Dermis microvascular lymphatic vessel endothelial cell (primary cell): Measurements from ENCODE around the gene ADK. TPM values are rescaled to one million over a fixed set of nuclear protein-coding genes. Genes with fewer than 3 reads are reported as not detected.
"Not testable (repeated sequence)": the region's sequence is repeated elsewhere in the genome, so short reads cannot be mapped to it uniquely, and the experiment has no call there.

Experiments
- DNase-seq, 2 donors: peaks; one replicate each; pipeline versions ENCODE4 v3.0.0 to v3.0.0-alpha.2; 2010; ENCODE audit warnings: low read depth in 2 of 2
- total RNA-seq: library from RNA; depleted of rRNA; stranded (reverse); fragments of >200 nt; gene quantifications from 2 replicates; pipeline ENCODE4 v1.2.1, GENCODE V29; 2014

Gene ADK
- total RNA-seq, 1 donor from 2014 or later, result 19.0 TPM

GRCh38 chr10:74539317-74539716 lies 388.3 kb downstream of the ADK start:
- no peak for DNase-seq

- no peak for DNase-seq
Measured at GRCh38 chr10:74541375-74541774, 390.4 kb downstream of the ADK start.

GRCh38 chr10:74542077-74542476 lies 391.1 kb downstream of the ADK start:
- DNase-seq, result peak in 1 of 2 donors; percentile 25

GRCh38 chr10:74543276-74543675 lies 392.3 kb downstream of the ADK start:
- no peak for DNase-seq

- DNase-seq, result peak in 1 of 2 donors; percentile 18
Measured at GRCh38 chr10:74544106-74544505, 393.1 kb downstream of the ADK start.

GRCh38 chr10:74548676-74549075 lies 397.7 kb downstream of the ADK start:
- peak; percentile 30 to 33 for DNase-seq

- no peak for DNase-seq
Measured at GRCh38 chr10:74556072-74556705, 405.2 kb downstream of the ADK start.

- DNase-seq, result no peak
Measured at GRCh38 chr10:74557098-74557497, 406.1 kb downstream of the ADK start.

- no peak for DNase-seq
Measured at GRCh38 chr10:74558403-74558802, 407.4 kb downstream of the ADK start.

- no peak for DNase-seq
Measured at GRCh38 chr10:74558897-74559296, 407.9 kb downstream of the ADK start.

GRCh38 chr10:74568896-74569295 lies 417.9 kb downstream of the ADK start:
- not testable (repeated sequence) for DNase-seq

- not testable (repeated sequence) for DNase-seq
Measured at GRCh38 chr10:74573497-74573896, 422.5 kb downstream of the ADK start.

GRCh38 chr10:74575191-74575720 lies 424.2 kb downstream of the ADK start:
- no peak for DNase-seq

- no peak for DNase-seq
Measured at GRCh38 chr10:74575912-74576311, 424.9 kb downstream of the ADK start.

- DNase-seq, result no peak
Measured at GRCh38 chr10:74576586-74576985, 425.6 kb downstream of the ADK start.

- not testable (repeated sequence) for DNase-seq
Measured at GRCh38 chr10:74580438-74580837, 429.4 kb downstream of the ADK start.

- DNase-seq, result no peak
Measured at GRCh38 chr10:74582566-74582965, 431.5 kb downstream of the ADK start.

GRCh38 chr10:74585231-74586087 lies 434.4 kb downstream of the ADK start:
- DNase-seq, result peak; percentile 30 to 60

- DNase-seq, result peak in 1 of 2 donors; percentile 26
Measured at GRCh38 chr10:74586088-74586585, 435.1 kb downstream of the ADK start.

- DNase-seq, result no peak
Measured at GRCh38 chr10:74587109-74587854, 436.3 kb downstream of the ADK start.

- DNase-seq, result peak; percentile 99
Measured at GRCh38 chr10:74589226-74589673, 438.2 kb downstream of the ADK start.

- DNase-seq, result peak in 1 of 2 donors; percentile 11
Measured at GRCh38 chr10:74589851-74590250, 438.8 kb downstream of the ADK start.
